HepG2 (cell line): ENCODE measurements around the gene CRY1. TPM values are rescaled to one million over a fixed set of nuclear protein-coding genes. Genes with fewer than 3 reads are reported as not detected.

Source experiments
- ATF2 ChIP-seq: sonication (generic); formaldehyde crosslinking; IDR thresholded peaks from 2 replicates; pipeline ENCODE4 v1.4.0; 2020; ENCODE audit warnings: missing genetic modification reagents
- ATF4 ChIP-seq, 2 experiments: fragments of 450-650 bp in 1 of 2; sonication (generic) in 1 of 2; formaldehyde crosslinking; IDR thresholded peaks; 2 replicates each; pipeline versions ENCODE4 v1.5.0 to v1.8.0; 2020 to 2022; ENCODE audit warnings: mild to moderate bottlenecking in 1 of 2, missing genetic modification reagents in 1 of 2
- ATF7-NPFF ChIP-seq: sonication (generic); formaldehyde crosslinking; IDR thresholded peaks from 2 replicates; pipeline ENCODE4 v1.8.1; 2023; ENCODE audit warnings: mild to moderate bottlenecking, low read depth, missing genetic modification reagents, moderate library complexity
- CREM ChIP-seq, 2 experiments: sonication (generic) in 1 of 2; formaldehyde crosslinking in 1 of 2; IDR thresholded peaks; 2 replicates each; pipeline versions ENCODE4 v1.4.0 to v1.6.1; 2016 to 2020; ENCODE audit warnings: antibody characterized with exemption in 1 of 2, mild to moderate bottlenecking in 1 of 2, missing genetic modification reagents in 1 of 2
- HNF1B ChIP-seq: sonication (generic); formaldehyde crosslinking; IDR thresholded peaks from 2 replicates; pipeline ENCODE4 v1.5.1; 2020; ENCODE audit warnings: mild to moderate bottlenecking, moderate library complexity, missing genetic modification reagents
- NFAT5 ChIP-seq: sonication (generic); formaldehyde crosslinking; IDR thresholded peaks from 2 replicates; pipeline ENCODE4 v1.4.0; 2020; ENCODE audit warnings: missing genetic modification reagents
- NR2F6 ChIP-seq, 2 experiments: IDR thresholded peaks; 2 replicates each; pipeline ENCODE4 v1.6.1; 2016; ENCODE audit warnings: antibody characterized with exemption in 1 of 2, mild to moderate bottlenecking in 1 of 2
- PPARG ChIP-seq: conservative IDR thresholded peaks from 2 replicates; pipeline ENCODE4 v1.6.1; 2016; ENCODE audit warnings: missing biosample characterization, missing genetic modification reagents
- SOX13 ChIP-seq, 3 experiments: fragments of 450-650 bp in 1 of 3; sonication (generic) in 1 of 3; formaldehyde crosslinking in 1 of 3; IDR thresholded peaks in 2 of 3; conservative IDR thresholded peaks in 1 of 3; 2 replicates each; pipeline versions ENCODE4 v1.5.0 to v1.6.1; 2016 to 2020; ENCODE audit warnings: antibody characterized with exemption in 1 of 3, mild to moderate bottlenecking in 1 of 3, missing compliant biosample characterization in 1 of 3, missing genetic modification reagents in 1 of 3, moderate library complexity in 1 of 3
- ZFP62 ChIP-seq: sonication (generic); formaldehyde crosslinking; IDR thresholded peaks from 2 replicates; pipeline ENCODE4 v1.4.0; 2020; ENCODE audit warnings: missing genetic modification reagents
- ZFYVE20 ChIP-seq: sonication (generic); formaldehyde crosslinking; IDR thresholded peaks from 2 replicates; pipeline ENCODE4 v1.8.0; 2023; ENCODE audit warnings: low read depth, mild to moderate bottlenecking, moderate library complexity, missing genetic modification reagents, borderline replicate concordance
- ZNF124 ChIP-seq: sonication (generic); formaldehyde crosslinking; IDR thresholded peaks from 2 replicates; pipeline ENCODE4 v1.4.0; 2020; ENCODE audit warnings: missing genetic modification reagents
- polyA plus RNA-seq, 8 experiments: library from polyadenylated mRNA; depleted of rRNA in 3 of 8; stranded (reverse) in 7 of 8; unstranded in 1 of 8; fragments of >200 nt; fragmentation: Illumina TruSeq in 4 of 8; extraction: Trizol in 4 of 8; gene quantifications; 2 replicates each; pipeline versions ENCODE4 v1.2.1 to v1.2.3, GENCODE V29; 2011 to 2016; ENCODE audit warnings: low read depth in 4 of 8, missing spikeins in 1 of 8, mixed read lengths in 1 of 8; ENCODE audit not compliant: insufficient read depth in 1 of 8
- total RNA-seq, 5 experiments: library from RNA; depleted of rRNA; stranded (reverse); fragments of >200 nt; fragmentation: Illumina TruSeq; extraction: Trizol; gene quantifications; 2 replicates each; pipeline ENCODE4 v1.2.3, GENCODE V29; 2016; ENCODE audit warnings: low read depth in 1 of 5
- TF ChIP-seq, protein P1 (sequence below): IDR thresholded peaks from 2 replicates; pipeline ENCODE4 v1.6.1; 2016; ENCODE audit warnings: low read depth, control low read depth
- TF ChIP-seq, protein P2 (sequence below): IDR thresholded peaks from 2 replicates; pipeline ENCODE4 v1.6.1; 2016; ENCODE audit warnings: low read depth

The CRY1 gene
- total and polyA plus RNA-seq, 2 of the 13 experiments (the other 11 are each of a cell fraction or from before 2014, with no cell fraction given) = 11.4 to 13.9 TPM

- TF ChIP-seq, protein P1, sequence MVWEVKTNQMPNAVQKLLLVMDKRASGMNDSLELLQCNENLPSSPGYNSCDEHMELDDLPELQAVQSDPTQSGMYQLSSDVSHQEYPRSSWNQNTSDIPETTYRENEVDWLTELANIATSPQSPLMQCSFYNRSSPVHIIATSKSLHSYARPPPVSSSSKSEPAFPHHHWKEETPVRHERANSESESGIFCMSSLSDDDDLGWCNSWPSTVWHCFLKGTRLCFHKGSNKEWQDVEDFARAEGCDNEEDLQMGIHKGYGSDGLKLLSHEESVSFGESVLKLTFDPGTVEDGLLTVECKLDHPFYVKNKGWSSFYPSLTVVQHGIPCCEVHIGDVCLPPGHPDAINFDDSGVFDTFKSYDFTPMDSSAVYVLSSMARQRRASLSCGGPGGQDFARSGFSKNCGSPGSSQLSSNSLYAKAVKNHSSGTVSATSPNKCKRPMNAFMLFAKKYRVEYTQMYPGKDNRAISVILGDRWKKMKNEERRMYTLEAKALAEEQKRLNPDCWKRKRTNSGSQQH (CRISPR knock-in tag) = 0 out of 2 replicates have a peak, but pooled peaks have one; percentile 36
- 0 out of 2 replicates have a peak, but pooled peaks have one; percentile 29 for TF ChIP-seq PPARG (CRISPR knock-in tag)
- TF ChIP-seq NR2F6 (IDR thresholded peaks at IDR 0.05) = no peak
- 0 out of 2 replicates have a peak, but pooled peaks have one; percentile 5 for TF ChIP-seq NR2F6 (CRISPR knock-in tag; IDR thresholded peaks at IDR 0.05)
- TF ChIP-seq NFAT5 = no peak
- peak; percentile 33; the same call in 1 of the 2 replicates for TF ChIP-seq ZNF124
- TF ChIP-seq HNF1B (CRISPR knock-in tag) = no peak
- TF ChIP-seq CREM (IDR thresholded peaks at IDR 0.05) = peak; percentile 32; the same call in 1 of the 2 replicates
- no peak for TF ChIP-seq CREM (CRISPR knock-in tag; IDR thresholded peaks at IDR 0.05)
- TF ChIP-seq ZFP62 (CRISPR knock-in tag) = no peak
- TF ChIP-seq ATF7-NPFF = no peak
- TF ChIP-seq, protein P2, sequence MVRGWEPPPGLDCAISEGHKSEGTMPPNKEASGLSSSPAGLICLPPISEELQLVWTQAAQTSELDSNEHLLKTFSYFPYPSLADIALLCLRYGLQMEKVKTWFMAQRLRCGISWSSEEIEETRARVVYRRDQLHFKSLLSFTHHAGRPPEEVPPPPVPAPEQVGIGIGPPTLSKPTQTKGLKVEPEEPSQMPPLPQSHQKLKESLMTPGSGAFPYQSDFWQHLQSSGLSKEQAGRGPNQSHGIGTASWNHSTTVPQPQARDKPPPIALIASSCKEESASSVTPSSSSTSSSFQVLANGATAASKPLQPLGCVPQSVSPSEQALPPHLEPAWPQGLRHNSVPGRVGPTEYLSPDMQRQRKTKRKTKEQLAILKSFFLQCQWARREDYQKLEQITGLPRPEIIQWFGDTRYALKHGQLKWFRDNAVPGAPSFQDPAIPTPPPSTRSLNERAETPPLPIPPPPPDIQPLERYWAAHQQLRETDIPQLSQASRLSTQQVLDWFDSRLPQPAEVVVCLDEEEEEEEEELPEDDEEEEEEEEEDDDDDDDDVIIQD = 0 out of 2 replicates have a peak, but pooled peaks have one; percentile 35
- TF ChIP-seq ZFYVE20 (CRISPR knock-in tag) = no peak
- no peak for TF ChIP-seq SOX13 (IDR thresholded peaks at IDR 0.05)
- TF ChIP-seq SOX13 (CRISPR knock-in tag; conservative IDR thresholded peaks at IDR 0.05 in 1 of 2, IDR thresholded peaks at IDR 0.05 in 1 of 2) = 0 out of 4 replicates have a peak, but pooled peaks of 1 of the 2 experiments have one; percentile 5
- TF ChIP-seq ATF4 (CRISPR knock-in tag; IDR thresholded peaks at IDR 0.05) = 0 out of 4 replicates have a peak, but pooled peaks of 1 of the 2 experiments have one; percentile 10
- TF ChIP-seq ATF2 = peak; percentile 34; the same call in 1 of the 2 replicates
Measured at GRCh38 chr12:107091989-107092641, 1.2 kb downstream of the CRY1 start (continued).
